NOMO-1 treated with DMSO at 0.1 percent for 48 hours (cell line): ENCODE measurements around the gene STRADA.

Source experiments
- DNase-seq: peaks from one replicate; lab custom pipeline; 2025; ENCODE audit not compliant: unreplicated experiment; lab: John Stamatoyannopoulos, UW

Gene STRADA, protein sequence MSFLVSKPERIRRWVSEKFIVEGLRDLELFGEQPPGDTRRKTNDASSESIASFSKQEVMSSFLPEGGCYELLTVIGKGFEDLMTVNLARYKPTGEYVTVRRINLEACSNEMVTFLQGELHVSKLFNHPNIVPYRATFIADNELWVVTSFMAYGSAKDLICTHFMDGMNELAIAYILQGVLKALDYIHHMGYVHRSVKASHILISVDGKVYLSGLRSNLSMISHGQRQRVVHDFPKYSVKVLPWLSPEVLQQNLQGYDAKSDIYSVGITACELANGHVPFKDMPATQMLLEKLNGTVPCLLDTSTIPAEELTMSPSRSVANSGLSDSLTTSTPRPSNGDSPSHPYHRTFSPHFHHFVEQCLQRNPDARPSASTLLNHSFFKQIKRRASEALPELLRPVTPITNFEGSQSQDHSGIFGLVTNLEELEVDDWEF

DNA sequence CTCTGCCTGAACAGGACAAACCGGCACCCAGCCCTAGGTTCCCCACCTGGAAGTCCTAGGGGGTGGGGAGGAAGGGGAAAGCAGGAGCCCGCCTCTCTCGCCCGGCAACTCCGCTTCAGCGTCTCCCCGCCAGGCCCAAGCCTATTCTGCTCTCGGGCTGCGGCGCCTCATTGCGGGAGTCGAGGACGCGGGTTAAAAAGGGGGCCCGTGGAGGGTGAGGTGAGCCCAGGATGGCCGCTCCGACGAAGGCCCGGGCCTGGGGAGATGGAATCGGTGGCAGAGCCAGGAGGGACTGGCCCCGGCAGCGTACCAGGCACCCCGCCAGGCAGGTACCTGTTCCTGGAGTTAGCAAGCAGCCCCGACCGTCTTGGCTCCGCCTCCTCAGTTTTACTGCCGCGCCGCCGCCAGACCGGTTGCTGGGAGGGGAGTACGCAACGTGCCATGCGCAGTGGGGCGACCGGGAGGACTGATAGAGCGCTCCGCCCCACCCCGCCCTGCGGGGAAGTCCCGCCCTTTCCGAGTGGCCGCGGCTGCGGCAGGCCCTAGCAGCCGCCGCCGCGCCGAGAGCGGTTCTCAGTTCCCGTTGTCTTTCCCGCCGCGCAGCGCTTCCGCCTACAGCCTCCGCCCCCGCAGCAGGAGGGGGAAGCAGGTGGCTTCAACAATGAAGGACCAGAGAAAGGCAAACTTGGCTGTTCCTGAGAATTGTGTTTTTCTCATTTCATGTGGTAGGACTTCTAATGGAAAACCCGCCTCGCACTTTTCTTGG lies at the start of gene STRADA:
STRADA (minus strand) TSS at position 392 of the 766 bp plus-strand sequence. CDS start 13,430 bp downstream, outside the sequence.
- peak; percentile 99 for DNase-seq

- DNase-seq: no peak
Measured at GRCh38 chr17:63790057-63790456, 48.5 kb upstream of the STRADA start.

DNA sequence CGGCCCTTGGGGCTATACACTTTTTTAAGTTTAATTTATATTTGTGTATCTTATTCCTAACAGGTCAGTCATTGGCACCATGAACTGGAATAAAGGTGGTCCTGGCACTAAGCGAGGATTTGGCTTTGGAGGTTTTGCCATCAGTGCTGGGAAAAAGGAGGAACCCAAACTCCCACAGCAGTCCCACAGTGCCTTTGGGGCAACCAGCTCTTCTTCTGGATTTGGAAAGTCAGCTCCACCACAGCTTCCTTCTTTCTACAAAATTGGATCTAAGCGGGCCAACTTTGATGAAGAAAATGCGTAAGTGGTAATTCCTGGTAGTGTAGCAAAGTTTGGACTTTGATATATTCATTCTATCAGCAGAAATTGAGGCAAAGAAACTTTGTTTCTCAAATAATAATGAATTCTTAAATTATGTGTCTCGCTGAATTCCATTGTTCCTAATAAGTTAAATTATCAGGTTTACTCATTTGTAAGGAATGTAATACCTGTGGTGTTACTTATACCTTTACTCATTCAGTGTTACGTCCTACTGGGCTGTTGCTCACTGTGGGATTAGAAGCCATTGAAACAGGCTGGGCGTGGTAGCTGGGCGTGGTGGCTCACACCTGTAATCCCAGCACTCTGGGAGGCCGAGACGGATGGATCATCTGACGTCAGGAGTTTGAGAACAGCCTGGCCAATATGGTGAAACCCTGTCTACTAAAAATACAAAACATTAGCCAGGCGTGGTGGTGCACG lies 45.5 kb upstream of the STRADA start:
- no peak for DNase-seq

GRCh38 chr17:63786117-63786516 lies 44.5 kb upstream of the STRADA start:
- no peak for DNase-seq

GRCh38 chr17:63785556-63785955 lies 44.0 kb upstream of the STRADA start:
- DNase-seq: no peak

- no peak for DNase-seq
Measured at GRCh38 chr17:63783522-63783921, 41.9 kb upstream of the STRADA start.

DNA sequence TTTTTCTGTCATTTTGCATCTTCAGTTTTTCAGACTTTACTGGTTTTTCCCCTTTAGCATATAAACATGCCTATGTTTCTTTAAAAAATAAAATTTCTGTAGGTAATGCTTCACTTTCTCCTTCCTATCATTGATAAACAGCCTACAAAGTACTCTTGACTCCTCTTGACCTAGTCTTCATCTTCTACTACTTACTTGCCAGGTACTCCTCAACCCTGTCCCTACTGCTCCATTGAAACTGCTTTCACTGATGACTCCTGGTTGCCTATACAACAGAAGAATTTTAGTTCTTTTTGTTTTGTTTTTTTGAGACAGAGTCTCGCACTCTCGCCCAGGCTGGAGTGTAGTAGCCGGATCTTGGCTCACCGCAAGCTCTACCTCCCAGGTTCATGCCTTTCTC lies 39.3 kb upstream of the STRADA start:
- DNase-seq: no peak

DNA sequence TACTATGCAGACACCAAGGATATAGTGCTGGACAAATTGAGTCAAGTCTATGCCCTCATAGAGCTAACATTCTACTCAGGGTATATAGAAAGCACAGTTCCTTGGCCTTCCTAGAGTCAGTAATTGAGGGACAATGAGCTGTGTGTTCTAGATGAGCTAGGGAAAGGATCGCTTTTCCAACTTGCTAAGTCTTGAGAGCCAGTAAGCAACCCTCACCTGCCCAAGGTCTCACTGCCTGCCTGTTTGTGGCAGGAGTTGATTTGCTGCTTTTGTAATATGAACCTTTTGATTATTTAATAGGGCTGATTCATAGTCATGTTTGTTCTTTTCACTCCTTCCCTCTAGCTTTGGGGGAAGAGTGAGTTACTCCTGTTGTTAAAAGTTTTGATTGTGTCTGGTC lies 38.9 kb upstream of the STRADA start:
- no peak for DNase-seq

DNA sequence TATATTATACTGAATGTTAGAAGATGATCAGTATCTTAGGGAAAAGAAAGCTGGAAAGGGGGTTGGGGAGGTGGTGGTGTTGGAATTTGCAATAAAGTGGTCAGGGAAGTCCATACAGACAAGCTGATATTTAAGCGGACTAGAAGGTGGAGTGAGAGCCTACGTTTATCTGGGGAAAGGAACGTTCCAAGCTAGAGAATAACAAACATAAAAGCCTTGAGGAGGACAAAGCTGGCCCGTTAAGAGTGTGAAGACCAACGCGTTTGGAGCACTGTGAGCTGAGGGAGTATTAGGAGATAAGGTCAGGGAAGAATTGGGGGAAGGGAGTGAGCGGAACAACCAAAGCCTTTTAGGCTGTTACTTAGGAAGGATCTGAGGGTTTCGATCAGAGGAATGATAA lies 33.8 kb upstream of the STRADA start:
- DNase-seq: no peak

GRCh38 chr17:63774969-63775265 lies 33.3 kb upstream of the STRADA start:
- peak; percentile 18 for DNase-seq

DNA sequence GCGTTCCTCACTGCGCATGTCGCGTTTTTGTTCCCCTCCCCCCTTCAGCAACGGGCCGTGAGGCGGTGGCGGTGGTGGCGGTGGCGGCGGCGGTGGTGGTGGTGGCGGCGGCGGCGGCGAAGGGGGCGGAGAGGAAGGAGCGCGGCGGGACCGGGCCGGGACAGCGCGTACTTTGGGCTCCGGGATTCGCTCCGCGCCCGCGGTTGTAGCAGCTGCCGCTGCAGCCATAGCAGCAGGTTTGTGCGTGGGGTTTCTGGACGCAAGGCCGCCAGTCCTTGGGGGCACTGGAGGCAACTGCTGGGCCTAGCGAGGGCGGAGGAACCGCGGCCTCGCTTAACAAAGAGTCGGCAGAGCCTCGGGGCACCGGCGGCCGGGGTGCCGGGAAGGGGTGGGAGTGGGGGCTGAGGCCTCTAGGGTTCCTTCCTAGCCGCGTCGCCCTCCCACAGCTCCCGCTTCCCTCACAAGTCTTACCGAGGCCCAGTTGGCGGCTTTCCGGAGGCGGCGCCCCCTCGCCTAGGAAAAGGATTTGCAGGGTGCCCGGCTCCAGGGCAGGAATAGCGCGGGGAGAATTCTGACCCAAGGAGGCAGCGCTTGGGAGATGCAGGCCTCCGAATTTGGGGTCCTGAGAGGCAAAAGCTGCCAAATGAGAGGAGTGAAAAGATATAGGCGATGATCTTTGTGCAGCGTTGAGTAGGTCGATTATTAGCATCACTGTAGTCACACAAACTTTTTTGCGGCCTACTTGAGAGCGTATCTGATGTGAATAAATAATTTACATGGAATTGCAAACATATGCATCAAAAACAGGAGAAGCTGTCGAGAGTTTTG lies 32.8 kb upstream of the STRADA start, which contains the start of gene DDX42:
DDX42 (plus strand) TSS at position 30 of the 828 bp plus-strand sequence. CDS start 12,880 bp downstream, outside the sequence.
- peak; percentile 17 for DNase-seq

- peak; percentile 96 for DNase-seq
Measured at GRCh38 chr17:63773272-63774140, 31.9 kb upstream of the STRADA start, which contains the start of gene CCDC47. CCDC47 (minus strand) TSS chr17:63773597; CDS start chr17:63766175, 7,422 bp downstream.

- DNase-seq: peak; percentile 26
Measured at GRCh38 chr17:63772801-63773271, 31.2 kb upstream of the STRADA start.

GRCh38 chr17:63768433-63768832 lies 26.8 kb upstream of the STRADA start:
- no peak for DNase-seq

DNA sequence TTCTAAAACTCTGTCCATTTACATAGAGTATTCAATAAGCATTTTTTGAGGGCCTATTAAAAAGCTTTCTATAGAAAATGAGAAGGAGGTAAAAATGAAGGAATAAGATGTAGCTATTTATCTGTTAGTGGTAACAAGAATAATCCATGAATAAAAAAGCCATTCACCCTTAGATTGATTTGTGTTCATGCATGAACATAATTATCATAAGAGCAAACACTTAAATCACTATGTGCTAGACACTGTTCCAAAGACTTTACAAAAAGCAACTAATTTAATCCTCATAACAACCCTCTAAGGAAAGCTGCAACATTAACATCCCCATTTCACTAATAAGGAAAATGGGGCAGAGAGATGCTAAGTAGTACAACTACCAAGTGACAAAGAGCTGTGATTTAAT lies 25.2 kb upstream of the STRADA start:
- DNase-seq: no peak

- DNase-seq: no peak
Measured at GRCh38 chr17:63764716-63765115, 23.1 kb upstream of the STRADA start.

- DNase-seq: peak; percentile 45
Measured at GRCh38 chr17:63762161-63763078, 20.8 kb upstream of the STRADA start.

DNA sequence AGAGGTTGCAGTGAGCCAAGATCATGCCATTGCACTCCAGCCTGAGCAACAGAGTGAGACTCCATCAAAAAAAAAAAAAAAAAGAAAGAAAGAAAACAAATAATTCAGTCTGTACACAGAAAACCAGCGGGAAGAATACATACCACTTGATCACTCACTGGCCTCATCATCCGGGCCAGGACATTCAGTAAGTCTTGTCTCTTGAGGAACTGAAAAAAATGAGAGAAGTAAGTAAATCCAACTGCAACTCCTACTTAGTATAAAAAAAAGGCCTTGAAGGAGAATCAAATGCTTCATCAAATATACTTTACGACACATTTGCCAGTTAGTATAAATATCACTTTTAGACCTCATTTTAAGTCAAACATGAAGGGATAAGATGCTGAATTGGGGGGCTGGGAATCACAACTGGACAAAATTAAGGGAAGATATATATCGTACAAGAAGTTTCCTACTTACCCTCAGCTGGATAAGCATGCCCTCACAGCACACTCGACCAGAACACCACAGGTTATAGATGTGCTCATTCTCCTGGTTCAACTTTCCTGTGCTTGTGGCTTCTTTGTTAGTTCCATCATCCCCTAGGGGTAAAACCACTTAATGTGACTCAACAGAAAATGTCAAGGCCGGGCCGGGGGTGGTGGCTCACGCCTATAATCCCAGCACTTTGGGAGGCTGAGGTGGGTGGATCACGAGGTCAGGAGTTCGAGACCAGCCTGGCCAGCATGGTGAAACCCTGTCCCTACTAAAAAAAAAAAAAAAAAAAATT lies 19.4 kb upstream of the STRADA start:
- no peak for DNase-seq
